HG03280 (cell line): Measurements from ENCODE around the gene RFXANK.
"Not testable (repeated sequence)": the region's sequence is repeated elsewhere in the genome, so short reads cannot be mapped to it uniquely, and the experiment has no call there.

Source experiments
- ATAC-seq: cut with Tn5 transposase; IDR thresholded peaks from one replicate; pipeline ENCODE4 v1.9.1; 2021; ENCODE audit warnings: mild to moderate bottlenecking, moderate library complexity; ENCODE audit not compliant: unreplicated experiment

The RFXANK gene

GRCh38 chr19:19169236-19170052, 22.6 kb upstream of the RFXANK start:
- ATAC-seq, result peak; percentile 10

- peak; percentile 89 for ATAC-seq
Measured at GRCh38 chr19:19170053-19170872, 21.8 kb upstream of the RFXANK start, which contains the start of gene MEF2B. TSS of gene MEF2B (minus strand) at chr19:19170263. CDS start at chr19:19150735, 19,528 bp downstream.

- no peak for ATAC-seq
Measured at GRCh38 chr19:19170873-19171672, 21.0 kb upstream of the RFXANK start.

GRCh38 chr19:19171821-19172532, 20.1 kb upstream of the RFXANK start:
- no peak for ATAC-seq

- ATAC-seq, result not testable (repeated sequence)
Measured at GRCh38 chr19:19173243-19173642, 18.8 kb upstream of the RFXANK start.

GRCh38 chr19:19176950-19177349, 15.1 kb upstream of the RFXANK start:
- ATAC-seq, result no peak

- ATAC-seq, result no peak
Measured at GRCh38 chr19:19179548-19180441, 12.3 kb upstream of the RFXANK start.

- ATAC-seq, result no peak
Measured at GRCh38 chr19:19181488-19181998, 10.5 kb upstream of the RFXANK start.

DNA sequence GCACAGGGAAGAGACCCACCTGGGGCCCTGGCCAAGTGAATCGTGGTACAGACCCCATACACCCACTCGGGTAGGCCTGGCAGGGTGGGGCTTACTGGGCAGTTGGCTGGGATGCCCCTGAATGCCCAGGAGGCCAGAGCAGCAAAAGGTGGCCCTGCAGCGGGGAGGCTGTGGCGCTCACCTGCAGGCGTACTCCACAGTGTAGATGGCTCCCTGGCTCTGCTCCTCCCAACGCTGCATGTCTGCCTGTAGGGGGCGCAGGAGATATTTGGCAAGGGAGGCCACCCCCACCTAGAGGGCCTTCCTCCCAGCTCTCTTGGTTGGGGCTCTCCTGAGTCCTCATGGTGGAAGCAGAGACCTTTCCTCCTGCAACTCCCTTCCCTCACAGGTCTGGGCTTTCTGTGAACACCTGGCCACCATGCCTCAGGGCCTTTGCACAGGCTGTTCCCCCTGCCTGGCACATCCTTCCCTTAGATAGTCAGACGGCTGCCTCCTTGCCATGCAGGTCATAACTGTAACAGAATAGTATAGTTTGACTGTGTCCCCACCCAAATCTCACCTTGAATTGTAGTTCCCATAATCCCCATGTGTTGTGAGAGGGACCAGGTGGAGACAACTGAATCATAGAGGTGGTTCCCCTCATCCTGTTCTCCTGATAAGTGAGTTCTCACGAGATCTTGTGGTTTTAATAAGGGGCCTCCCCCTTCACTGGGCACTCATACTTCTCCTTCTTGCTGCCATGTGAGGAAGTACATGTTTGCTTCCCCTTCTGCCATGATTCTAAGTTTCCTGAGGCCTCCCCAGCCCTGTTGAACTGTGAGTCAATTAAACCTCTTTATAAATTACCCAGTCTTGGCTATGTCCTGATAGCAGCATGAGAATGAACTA, 6.0 kb upstream of the RFXANK start:
- ATAC-seq, result no peak

DNA sequence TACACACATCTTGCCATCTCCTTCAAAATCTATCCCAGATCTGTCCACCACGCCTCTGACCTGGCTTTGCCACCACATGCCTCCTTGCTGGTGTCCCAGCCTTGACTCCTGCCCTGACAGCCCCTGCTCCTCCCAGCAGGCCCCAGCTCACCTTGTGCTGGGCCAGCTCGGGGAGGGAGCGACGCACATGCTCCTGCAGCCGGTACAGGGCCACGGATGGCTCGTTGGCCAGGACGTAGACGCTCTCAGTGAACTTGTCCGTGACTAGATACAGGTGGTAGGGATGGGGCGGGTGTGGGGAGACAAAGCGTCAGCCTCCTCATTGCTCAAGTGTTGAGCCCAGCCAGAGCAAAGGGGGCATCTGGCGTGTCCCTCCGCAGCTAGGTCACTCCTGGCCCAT, 5.3 kb upstream of the RFXANK start:
- ATAC-seq, result no peak

- ATAC-seq, result no peak
Measured at GRCh38 chr19:19191768-19192077, 335 bp upstream of the RFXANK start.

DNA sequence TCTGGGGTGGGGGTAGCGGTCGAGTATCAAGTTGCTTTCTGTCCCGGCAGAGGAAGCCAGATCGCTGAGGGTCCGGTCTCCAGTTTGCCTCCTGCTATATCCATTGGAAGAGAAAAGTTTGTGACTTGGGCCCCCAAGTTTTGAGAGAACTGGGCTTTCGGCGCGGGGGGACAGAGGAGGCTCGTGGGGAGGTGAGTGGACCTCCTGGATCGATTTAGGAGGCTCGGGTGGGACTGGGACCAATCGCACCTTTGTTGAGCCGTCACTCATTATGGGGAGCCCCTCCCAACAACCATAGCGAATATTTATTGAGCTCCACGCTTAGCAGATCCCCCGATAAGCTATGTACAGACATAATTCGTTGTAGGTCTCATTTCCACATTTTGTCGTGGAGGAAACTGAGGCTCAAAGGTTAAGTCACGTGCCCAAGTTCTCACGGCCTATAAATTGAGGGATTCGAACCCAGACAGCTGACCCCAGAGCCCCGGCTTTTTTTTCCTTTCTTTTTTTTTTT, 909 bp downstream of the RFXANK start:
- ATAC-seq, result peak; percentile 3

GRCh38 chr19:19193926-19194325, 1.9 kb downstream of the RFXANK start:
- ATAC-seq, result no peak

GRCh38 chr19:19201697-19202630, 9.9 kb downstream of the RFXANK start:
- ATAC-seq, result no peak

DNA sequence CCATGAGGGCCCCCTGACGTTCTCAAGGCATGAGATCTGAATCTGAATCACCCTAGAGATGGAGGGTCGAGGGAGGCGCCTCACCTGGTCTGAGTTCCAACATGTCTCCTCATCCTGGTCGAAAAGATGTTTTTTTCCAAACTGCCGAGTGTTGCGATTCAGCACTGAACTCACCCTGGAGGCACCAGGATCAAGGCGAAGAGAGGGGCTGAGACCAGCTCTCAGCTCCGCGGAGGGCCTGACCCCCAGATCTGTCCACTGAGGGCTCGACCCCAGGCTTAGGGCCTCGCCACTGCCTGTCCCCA, 10.6 kb downstream of the RFXANK start:
- ATAC-seq, result no peak

DNA sequence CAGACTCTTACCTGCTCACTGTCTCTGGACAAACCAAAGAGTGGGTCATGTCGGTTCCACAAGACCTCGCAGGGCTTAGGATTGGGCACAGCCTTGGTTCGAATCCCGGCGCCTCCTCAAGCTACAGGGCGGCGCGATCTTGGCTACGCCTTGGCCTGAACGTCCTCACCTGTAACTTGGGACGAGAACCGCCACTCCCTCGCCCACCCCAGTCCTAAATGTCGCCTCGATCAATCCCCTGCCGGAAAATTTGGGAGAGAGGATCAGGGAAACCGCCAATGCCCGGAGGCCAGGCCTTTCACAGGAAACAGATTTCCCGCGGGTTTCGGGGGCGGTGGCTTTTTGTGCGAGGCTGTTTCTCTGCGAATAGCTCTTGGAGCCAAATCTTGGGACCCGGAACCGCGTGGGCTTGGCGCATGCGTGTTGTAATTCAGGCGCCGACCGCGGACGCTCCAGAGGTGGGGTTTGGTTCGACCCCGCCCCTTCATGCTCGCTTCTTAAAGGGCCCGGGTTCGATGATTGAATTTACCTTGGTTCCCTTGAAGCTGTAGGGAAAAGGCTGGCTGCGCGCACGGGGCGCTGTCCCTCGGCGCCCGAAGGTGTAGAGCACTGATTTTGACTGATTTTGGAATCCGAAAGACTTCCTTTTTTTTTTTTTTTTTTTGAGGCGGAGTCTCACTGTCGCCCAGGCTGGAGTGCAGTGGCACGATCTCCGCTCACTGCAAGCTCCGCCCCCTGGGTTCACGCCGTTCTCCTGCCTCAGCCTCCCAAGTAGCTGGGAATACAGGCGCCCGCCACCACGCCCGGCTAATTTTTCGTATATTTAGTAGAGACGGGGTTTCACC, 11.2 kb downstream of the RFXANK start, which contains the start of gene NR2C2AP:
NR2C2AP (minus strand) TSS at position 403 of the 845 bp plus-strand sequence; CDS start at position 49, 354 bp downstream.
- no peak for ATAC-seq
